ENCODE measurements around the gene WDR41.

Gene WDR41

DNA sequence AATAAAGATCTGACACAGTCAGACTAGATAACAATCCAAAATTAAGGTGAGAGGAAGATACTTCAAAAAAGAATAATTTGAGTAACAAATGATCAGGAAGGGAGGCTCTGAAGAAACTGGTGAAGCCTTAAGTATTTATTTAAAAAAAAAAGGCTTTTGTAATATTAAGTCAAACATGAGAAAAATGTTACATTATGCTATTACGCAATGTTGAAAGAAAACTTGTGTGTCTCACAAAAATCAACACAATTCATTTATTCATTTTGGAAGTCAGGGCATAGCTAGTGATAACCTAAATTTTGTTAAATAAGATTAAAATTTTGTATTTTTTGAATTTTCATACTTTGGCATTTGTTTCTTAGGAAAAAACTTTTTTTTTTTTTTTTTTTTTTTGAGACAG, 28.2 kb downstream of the WDR41 start:
- TF ChIP-seq, protein P1, sequence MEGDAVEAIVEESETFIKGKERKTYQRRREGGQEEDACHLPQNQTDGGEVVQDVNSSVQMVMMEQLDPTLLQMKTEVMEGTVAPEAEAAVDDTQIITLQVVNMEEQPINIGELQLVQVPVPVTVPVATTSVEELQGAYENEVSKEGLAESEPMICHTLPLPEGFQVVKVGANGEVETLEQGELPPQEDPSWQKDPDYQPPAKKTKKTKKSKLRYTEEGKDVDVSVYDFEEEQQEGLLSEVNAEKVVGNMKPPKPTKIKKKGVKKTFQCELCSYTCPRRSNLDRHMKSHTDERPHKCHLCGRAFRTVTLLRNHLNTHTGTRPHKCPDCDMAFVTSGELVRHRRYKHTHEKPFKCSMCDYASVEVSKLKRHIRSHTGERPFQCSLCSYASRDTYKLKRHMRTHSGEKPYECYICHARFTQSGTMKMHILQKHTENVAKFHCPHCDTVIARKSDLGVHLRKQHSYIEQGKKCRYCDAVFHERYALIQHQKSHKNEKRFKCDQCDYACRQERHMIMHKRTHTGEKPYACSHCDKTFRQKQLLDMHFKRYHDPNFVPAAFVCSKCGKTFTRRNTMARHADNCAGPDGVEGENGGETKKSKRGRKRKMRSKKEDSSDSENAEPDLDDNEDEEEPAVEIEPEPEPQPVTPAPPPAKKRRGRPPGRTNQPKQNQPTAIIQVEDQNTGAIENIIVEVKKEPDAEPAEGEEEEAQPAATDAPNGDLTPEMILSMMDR (IDR thresholded peaks at IDR 0.05; ENCODE audit: insufficient read depth, low read depth, low read length, missing control alignments) = no peak
- H3K4me3 ChIP-seq (ENCODE audit: low read length) = no peak overlapping the region
- no peak for DNase-seq (ENCODE audit: low read depth)

DNA sequence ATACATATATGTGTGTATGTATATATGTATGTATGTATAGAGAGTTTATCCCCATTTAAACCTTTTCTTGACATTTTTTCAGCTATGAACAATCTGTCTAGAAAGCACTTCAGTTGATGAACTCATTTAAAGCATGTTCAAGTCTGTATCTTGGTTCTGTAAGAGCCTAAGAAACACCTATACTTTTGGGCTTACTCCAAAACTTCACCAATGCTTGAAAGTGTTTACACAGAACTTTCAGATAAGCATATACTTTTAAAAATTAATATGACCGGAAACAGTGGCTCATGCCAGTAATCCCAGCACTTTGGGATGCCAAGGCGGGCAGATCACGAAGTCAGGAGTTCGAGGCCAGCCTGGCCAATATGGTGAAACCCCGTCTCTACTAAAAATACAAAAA, 30.8 kb downstream of the WDR41 start:
- H3K4me3 ChIP-seq (ENCODE audit: low read length) = no peak overlapping the region
- TF ChIP-seq, protein P1 (IDR thresholded peaks at IDR 0.05; ENCODE audit: insufficient read depth, low read depth, low read length, missing control alignments) = no peak
- no peak for DNase-seq (ENCODE audit: low read depth)

- H3K4me3 ChIP-seq (ENCODE audit: low read length) = no peak overlapping the region
- DNase-seq (ENCODE audit: low read depth) = no peak
- TF ChIP-seq, protein P1 (IDR thresholded peaks at IDR 0.05; ENCODE audit: insufficient read depth, low read depth, low read length, missing control alignments) = no peak
Observed at GRCh38 chr5:77454123-77454522, 38.0 kb downstream of the WDR41 start.

- TF ChIP-seq, protein P1 (IDR thresholded peaks at IDR 0.05; ENCODE audit: insufficient read depth, low read depth, low read length, missing control alignments) = no peak
- no peak for DNase-seq (ENCODE audit: low read depth)
Observed at GRCh38 chr5:77452351-77452750, 39.8 kb downstream of the WDR41 start.

DNA sequence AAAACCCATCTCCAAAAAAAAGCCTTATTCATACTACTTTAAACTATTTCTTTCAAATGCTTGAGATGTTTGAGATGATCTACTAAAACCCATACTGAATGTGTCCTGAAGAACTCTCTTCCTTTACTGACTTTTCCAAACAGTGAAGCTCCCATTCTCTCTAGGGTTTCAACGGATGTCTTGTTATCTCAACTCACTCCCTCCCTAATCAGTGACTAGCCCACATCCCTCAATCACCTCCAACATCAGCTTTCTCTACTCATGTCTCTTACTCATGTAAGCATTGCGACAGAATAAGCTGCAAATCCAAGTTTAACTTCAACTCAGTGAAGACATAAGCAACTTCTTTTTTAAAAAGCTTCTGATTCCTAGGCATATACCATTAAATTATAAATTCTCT, 42.1 kb downstream of the WDR41 start:
- TF ChIP-seq, protein P1 (IDR thresholded peaks at IDR 0.05; ENCODE audit: insufficient read depth, low read depth, low read length, missing control alignments) = no peak
- no peak overlapping the region for H3K4me3 ChIP-seq (ENCODE audit: low read length)
- peak; percentile 23 for DNase-seq (ENCODE audit: low read depth)

More at GRCh38 chr5:77452351-77452750, 39.8 kb downstream of the WDR41 start:
- H3K4me3 ChIP-seq (ENCODE audit: low read length) = no peak overlapping the region

GRCh38 chr5:77449277-77449676, 42.8 kb downstream of the WDR41 start:
- TF ChIP-seq, protein P1 (IDR thresholded peaks at IDR 0.05; ENCODE audit: insufficient read depth, low read depth, low read length, missing control alignments) = no peak
- H3K4me3 ChIP-seq (ENCODE audit: low read length) = no peak overlapping the region
- no peak for DNase-seq (ENCODE audit: low read depth)

GRCh38 chr5:77448831-77449230, 43.3 kb downstream of the WDR41 start:
- TF ChIP-seq, protein P1 (IDR thresholded peaks at IDR 0.05; ENCODE audit: insufficient read depth, low read depth, low read length, missing control alignments) = no peak

More at GRCh38 chr5:77448831-77449230, 43.3 kb downstream of the WDR41 start:
- DNase-seq (ENCODE audit: low read depth) = no peak
- H3K4me3 ChIP-seq (ENCODE audit: low read length) = no peak overlapping the region
